ENCODE measurements around the gene USP31.

Gene USP31

DNA sequence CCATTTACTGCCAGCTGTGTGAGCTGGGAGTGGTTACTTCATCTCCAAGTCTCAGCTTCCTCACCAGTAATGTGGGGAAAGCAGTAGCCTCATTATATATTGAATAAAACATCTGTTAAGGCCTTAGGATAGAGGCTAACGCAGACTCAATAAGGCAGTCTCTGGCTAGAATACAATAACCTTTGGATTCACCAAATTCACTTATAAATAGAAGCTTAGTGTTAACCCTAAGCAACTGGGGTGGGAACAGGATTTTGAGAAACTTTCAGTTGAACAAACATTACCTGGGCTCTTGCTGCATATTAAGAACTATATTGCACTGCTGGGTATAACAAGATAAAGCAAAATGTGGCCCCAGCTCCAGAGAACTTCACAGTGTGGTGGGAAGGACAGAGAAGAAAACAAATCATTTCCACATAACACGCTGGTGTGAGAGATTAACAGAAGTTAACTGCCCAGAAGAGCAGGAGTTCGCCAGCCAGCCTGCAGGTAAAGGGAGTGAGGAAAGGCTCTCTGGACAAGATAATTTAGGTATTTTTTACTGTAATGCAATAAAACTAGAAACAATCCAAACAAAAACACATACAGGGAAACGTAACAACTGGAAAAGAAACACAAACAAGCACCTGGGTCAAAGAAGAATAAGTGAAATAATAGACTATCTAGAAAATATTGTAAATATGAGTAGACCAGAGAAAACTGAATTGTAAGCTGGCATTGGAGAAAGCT is 57.0 kb downstream of the USP31 start:
- no peak for DNase-seq

DNA sequence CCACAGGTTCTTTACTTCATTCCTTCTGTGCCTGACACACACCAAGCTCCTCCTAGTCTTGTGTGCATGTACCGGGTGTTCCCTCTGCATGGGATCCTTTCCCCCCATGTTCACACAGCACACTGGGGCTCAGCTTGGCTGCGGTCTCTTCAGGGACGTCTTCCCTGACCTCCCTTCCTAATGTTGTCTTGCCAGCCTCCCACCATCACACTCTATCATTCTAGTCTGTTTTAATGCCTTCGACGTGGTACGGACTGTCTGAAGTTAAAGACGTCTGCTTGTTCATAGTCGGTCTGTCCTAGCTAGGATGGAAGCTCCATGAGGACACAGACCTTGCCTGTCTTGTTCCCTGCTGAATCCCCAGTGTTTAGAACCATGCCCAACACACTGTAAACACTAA is 60.1 kb downstream of the USP31 start:
- DNase-seq: no peak

DNA sequence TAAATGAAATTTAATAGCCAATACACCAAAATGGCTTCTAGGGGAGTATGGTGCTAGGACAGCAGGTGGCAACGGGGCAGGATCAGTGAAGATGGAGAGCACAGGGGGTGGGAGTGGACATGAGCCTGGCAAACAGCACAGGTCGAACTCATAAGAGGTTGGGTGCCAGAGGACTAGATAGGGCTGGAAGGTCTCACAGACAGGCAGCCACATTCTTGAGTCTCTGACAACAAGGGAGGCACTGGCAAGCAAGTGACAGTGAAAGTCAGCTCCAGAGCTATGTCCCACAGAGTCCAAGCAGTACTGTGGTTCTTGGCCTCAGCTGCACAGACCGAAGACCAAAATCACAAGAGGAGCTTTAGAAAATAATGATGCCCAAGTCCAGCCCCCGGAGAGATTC is 61.2 kb downstream of the USP31 start:
- DNase-seq: no peak

DNA sequence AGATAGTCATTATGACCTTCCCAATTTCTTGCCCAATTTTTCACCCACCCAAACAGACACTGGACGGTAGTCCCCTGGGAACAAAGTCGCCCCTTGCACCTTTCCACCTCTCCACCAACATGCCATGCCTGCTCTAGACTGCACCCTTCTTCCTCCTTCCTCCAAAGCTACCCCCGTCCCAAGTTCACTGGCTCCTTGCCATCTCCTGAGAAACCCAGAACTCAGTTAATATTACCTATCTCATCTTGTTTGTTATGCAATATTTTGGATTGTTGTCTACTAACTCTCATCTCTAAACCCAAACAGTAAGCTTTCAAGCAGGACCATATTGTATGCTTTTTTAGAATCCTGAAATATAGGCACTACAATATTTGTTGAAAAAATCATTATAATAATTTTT is 63.3 kb downstream of the USP31 start:
- no peak for DNase-seq

DNA sequence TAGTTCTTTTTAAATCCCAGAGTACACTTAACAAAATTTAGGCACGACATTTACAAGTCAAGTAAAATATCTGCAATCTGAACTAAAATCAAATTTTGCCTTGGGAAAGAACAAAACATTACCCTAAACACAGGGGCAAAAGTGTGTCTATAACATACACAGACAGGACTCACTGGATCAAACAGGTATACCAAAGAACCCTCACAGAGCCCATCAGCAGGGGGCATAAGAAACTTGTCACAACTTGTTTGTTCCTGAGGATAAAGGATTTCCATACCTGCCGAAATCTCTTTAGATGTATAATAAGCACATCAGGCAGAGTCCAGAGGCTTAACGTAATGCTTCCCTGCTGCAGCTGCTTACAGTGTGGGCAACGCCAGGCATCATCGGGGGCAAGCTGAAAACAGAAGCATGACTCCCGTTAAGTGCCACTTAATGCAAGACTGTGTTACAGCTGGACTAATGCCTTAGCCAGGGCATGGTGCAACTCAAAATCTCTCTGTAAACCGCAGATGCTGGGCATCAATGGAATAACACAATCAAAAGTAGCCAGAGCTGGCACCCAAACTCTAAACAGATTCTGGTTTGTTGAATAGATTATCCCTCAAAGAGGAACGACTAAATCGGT is 67.0 kb downstream of the USP31 start:
- no peak for DNase-seq

DNA sequence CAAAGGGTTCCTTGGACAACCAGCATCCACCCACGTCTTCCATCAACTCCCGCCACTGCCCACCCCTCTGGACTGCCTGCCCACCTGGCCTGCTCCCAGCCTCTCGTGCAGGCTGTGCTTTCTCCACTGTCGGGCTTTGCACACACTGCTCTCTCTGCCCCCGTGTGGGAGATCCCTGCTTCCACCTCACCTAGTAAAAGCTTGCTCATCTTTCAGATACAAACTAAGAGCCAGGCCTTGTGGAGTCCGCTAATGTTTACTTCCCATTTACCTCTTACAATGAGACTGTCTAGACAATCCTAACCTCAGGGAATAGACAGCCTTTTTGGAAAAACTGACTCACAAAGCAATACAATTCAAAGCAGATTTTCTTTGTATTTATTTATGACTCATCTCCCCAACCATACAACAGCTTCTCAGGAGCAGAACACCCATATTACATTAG is 67.6 kb downstream of the USP31 start:
- DNase-seq: peak; percentile 69

DNA sequence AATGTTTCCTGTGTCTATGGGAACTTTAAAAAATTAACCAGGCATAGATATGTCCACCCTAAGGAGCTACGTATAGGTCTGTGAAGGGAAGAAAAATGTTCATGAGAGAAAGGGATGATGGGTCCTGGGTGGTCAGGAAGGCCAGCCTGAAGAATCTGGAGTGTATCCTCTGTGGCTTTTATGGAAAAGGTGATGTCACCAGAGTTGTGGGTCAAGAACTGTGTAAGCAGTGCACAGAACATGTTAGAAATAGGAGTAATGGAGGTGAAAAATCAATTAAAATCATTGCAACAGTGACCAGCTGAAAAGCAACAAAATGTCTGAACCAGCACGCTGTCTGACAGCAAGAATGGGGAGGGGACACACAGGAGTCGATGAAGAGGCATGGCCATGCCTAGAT is 68.5 kb downstream of the USP31 start:
- no peak for DNase-seq

DNA sequence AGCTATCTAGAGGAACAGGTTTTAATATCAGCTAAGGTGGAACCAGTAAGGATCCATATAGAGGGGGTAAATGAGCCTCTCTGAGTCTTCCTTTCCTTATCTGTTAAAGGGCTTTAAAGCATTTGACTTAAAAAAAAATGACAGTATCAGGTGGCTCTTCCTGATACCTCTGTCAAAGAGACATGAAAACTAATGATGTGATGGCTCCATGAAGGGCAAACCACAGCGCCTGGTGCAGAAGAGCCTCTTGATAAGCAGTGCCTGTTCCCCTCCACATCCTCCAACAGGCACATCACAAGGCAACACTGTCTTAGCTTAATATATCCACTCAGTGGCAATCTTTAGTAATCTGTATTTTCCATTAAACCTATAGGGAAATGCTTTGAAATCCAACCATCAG is 68.9 kb downstream of the USP31 start:
- DNase-seq: no peak

GRCh38 chr16:23079675-23080301 is 69.5 kb downstream of the USP31 start:
- no peak for DNase-seq

- DNase-seq: no peak
These were observed 74.8 kb downstream of the USP31 start for GRCh38 chr16:23074423-23074822.

GRCh38 chr16:23072769-23073549 is 76.3 kb downstream of the USP31 start:
- DNase-seq: peak; percentile 43

DNA sequence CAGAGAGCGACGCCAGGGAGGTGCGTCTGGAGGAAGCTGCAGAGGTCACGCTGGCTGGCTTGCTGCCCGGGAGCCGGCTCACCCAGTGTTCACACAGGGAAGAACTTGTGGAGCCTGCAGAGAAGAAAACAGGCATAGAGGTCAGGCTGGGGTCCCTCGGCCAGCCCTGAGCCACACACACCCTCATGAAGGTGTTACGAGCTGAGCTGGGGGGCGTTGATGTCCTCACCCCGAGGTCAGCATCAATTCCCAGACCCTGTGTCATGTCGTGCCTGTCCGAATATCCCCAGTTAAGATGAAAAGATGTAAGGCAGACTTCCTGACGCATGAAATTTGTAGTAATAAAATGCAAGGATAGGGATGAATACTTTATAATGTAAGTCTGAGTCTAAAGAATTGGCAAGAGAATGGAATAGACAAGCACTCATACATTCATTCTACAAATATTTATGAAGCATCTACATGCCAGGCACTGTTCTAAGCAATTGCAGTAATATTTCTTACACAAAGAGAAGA is 77.1 kb downstream of the USP31 start:
- DNase-seq: peak; percentile 41

DNA sequence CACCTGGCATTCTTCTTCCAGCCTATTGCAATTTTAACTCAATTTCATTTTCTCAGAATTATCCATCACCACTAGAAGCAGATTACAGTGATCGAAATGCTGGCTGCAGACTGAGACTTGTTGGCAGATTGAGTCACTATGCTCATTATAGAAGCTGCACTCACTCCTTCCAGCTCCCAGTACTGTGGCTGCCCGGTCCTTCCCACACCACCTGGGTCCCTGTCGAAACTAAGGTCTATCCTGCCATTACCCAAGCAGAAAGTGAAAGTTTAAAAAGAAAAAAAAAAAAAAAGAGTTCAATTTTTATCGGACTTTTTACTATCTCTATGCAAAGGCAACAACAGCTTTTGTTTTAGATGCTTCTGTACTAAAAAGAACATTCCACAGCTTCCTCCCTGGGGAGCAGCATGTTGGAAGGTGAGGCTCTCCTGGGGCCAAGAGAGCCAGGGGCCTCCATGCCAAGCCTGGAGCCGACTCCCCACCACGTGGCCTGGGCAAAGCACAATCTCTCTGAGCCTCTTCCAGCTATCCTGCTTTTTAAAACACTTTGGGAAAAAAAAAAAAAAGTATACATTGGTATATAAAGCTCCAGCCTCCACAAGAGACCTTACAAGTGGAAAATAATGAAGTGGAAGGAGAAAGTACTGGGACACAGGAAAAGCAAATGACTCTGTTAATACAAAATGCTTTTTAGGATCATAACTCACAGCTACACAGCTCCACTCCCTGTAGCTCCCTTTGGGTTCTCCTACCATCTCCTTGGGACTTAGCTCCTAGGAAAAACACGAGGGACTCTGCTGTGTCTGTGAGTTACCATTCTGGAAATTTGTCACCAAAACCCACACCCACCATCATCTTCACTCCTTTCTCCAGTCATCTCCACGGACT is 77.8 kb downstream of the USP31 start:
- peak; percentile 4 for DNase-seq

DNA sequence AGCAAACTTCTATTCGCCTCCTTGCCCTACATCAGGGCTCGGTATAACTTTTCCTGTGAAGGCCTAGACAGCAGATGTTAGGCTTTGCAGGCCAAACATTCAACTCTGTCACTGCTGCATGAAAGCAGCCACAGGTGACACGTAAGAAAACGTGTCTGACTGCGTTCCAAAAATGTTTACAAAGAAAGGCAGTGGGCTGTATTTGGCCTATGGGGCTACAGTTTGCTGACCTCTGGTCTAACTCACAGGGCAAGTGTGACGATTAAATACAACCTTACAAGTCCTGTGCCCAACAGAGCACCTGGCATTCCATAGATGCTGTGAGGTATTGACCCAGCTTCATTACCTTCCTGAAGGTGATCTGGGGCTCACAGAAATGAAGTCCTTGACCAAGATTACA is 79.4 kb downstream of the USP31 start:
- no peak for DNase-seq

GRCh38 chr16:23068079-23068736 is 81.0 kb downstream of the USP31 start:
- no peak for DNase-seq

DNA sequence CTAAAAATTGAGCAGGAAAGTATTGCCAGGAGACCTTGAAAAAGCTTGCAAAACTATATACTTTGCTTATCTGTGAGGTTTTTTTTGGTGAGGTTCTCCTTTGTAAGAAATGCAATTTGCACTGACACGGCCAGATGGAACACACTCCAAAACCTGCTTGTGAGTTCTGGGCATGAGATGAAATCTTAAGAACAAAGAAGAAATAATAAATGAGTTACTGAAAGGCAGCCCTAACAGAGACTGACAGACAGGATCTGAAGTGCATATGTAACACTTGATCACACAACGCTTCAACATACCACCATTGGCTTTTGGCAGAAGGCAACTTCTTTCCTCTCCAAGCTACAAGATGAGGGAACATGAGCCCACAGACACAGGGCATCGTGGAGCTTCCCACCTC is 82.6 kb downstream of the USP31 start:
- no peak for DNase-seq

DNA sequence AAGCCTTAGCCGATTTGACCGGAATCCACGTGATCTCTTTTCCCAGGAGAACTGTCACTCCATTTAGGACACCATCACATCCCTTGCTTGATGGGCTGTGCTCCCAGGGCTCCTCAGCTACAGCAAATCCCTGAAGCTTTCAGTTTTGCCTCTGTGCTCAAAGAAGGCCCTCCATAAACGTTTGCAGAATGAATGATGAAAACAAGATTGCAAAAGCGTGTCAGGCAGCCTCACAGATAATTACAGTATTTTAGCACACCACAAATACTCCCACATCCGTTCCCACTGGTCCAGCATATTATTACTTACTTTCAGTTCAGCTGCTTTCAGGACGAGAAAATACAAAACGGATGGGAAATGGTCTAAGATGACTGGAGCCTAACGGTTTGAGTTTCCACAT is 84.6 kb downstream of the USP31 start:
- DNase-seq: no peak

- no peak for DNase-seq
These were observed 86.7 kb downstream of the USP31 start for GRCh38 chr16:23062524-23062923.

GRCh38 chr16:23061669-23062068 is 87.6 kb downstream of the USP31 start:
- DNase-seq: peak; percentile 29

DNA sequence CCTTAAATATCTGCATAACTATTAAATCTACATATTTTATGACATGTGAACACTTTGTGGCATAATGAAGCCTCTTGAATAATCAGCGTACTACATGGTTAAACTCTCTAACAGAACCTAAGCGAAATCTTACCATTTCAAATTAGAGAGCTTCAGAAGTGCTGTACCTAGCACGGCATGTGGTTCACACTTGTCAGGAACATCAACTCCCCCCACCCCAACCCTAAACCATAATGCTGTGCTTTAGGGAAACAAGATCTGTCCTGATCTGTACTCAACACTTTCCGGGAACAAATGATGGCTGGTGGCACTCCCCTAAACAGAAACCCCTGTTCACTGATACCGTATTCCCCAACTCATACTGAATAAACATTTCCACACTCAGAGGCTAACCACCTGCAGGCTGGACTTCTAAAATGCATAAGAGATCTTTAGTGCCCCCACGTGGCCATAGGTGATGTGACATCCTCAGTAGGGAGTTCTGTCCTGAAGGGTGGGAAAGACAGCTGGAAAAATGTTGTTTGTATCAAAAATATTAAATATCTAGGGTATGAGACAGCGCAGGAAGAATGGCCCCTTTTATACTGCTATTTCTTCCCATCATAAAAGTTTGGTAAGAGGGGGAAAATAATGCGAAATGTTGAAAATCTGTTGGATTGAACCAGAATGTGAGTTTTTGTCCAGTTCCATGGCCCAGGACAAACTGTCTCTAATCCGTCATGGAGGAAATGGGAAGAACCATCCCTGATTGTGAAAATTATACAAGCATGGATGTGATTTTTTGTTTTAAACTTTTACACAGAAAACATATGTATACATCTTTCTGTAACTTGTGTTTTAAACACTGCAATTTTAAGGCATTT is 88.6 kb downstream of the USP31 start:
- DNase-seq: peak; percentile 67
